OCI-LY1 (cell line): Measurements from ENCODE around the gene SFSWAP.

ENCODE experiments used
- CTCF ChIP-seq: fragments of 200-600 bp; sonication (generic), shearing (Covaris generic); IDR thresholded peaks from 2 replicates; pipeline ENCODE4 v1.5.1; 2017; ENCODE audit warnings: mild to moderate bottlenecking, antibody characterized with exemption, low read length, moderate library complexity, mixed read lengths
- EZH2 ChIP-seq: fragments of 200-600 bp; sonication (generic), shearing (Covaris generic); IDR thresholded peaks from 2 replicates; pipeline ENCODE4 v1.8.0; 2017; ENCODE audit warnings: borderline replicate concordance, mixed run types, mild to moderate bottlenecking, antibody characterized with exemption, low read length, moderate library complexity, mixed read lengths

GRCh38 chr12:131796411-131796736, 85.5 kb downstream of the SFSWAP start:
- TF ChIP-seq EZH2 (no peak), CTCF (no peak)
